Osteocyte (in vitro differentiated cells): ENCODE measurements around the gene TYW3. TPM values are rescaled to one million over a fixed set of nuclear protein-coding genes. Genes with fewer than 3 reads are reported as not detected.

Experiments used
- DNase-seq: peaks from one replicate; pipeline ENCODE4 v3.0.0; 2021; ENCODE audit warnings: mixed read lengths; ENCODE audit not compliant: unreplicated experiment; ENCODE audit errors: extremely low spot score
- H3K27ac Mint-ChIP-seq: one replicate; pipeline ENCODE4 v1.8.0; 2021; ENCODE audit warnings: mild to moderate bottlenecking, mixed read lengths; ENCODE audit not compliant: unreplicated experiment
- H3K27me3 Mint-ChIP-seq: one replicate; pipeline ENCODE4 v1.8.0; 2021; ENCODE audit warnings: mixed read lengths; ENCODE audit not compliant: unreplicated experiment
- H3K36me3 Mint-ChIP-seq: one replicate; pipeline ENCODE4 v1.8.0; 2021; ENCODE audit warnings: mixed read lengths; ENCODE audit not compliant: unreplicated experiment
- H3K4me1 Mint-ChIP-seq: one replicate; pipeline ENCODE4 v1.8.0; 2021; ENCODE audit warnings: mixed read lengths; ENCODE audit not compliant: unreplicated experiment
- H3K4me3 Mint-ChIP-seq: one replicate; pipeline ENCODE4 v1.8.0; 2021; ENCODE audit warnings: mild to moderate bottlenecking, moderate library complexity, mixed read lengths; ENCODE audit not compliant: unreplicated experiment
- H3K9me3 Mint-ChIP-seq: one replicate; pipeline ENCODE4 v1.8.0; 2021; ENCODE audit warnings: mixed read lengths; ENCODE audit not compliant: unreplicated experiment
- CTCF ChIP-seq: fragments of 200-600 bp; sonication (generic); IDR thresholded peaks from 2 replicates; pipeline ENCODE4 v1.5.0; 2021; ENCODE audit warnings: antibody characterized with exemption, mild to moderate bottlenecking, moderate library complexity
- total RNA-seq: library from RNA; stranded (reverse); gene quantifications from 2 replicates; pipeline ENCODE4 v1.2.1, GENCODE V29; 2021

TYW3 gene
- total RNA-seq, 1 donor from 2014 or later = 5.6 TPM

- H3K9me3 Mint-ChIP-seq = no peaks in the 10 kb centered on the region
- peaks cover 7% of the 10 kb centered on the region for H3K4me1 Mint-ChIP-seq
- DNase-seq = no peak
- H3K27ac Mint-ChIP-seq = no peak overlapping the region
- H3K36me3 Mint-ChIP-seq = no peaks in the 10 kb centered on the region
- no peaks in the 10 kb centered on the region for H3K27me3 Mint-ChIP-seq
- no peak overlapping the region for H3K4me3 Mint-ChIP-seq
- TF ChIP-seq CTCF = no peak
Measured at GRCh38 chr1:74715236-74715502, 17.8 kb upstream of the TYW3 start.

GRCh38 chr1:74715806-74716205 is 17.1 kb upstream of the TYW3 start:
- Mint-ChIP-seq H3K27me3 (no peaks in the 10 kb centered on the region), H3K27ac (no peak overlapping the region), H3K36me3 (no peaks in the 10 kb centered on the region), H3K4me1 (peaks cover 7% of the 10 kb centered on the region), H3K4me3 (no peak overlapping the region), H3K9me3 (no peaks in the 10 kb centered on the region)
- DNase-seq = no peak
- TF ChIP-seq CTCF = no peak

- TF ChIP-seq CTCF = no peak
- peaks cover 7% of the 10 kb centered on the region for H3K4me1 Mint-ChIP-seq
- DNase-seq = no peak
- H3K9me3 Mint-ChIP-seq = no peaks in the 10 kb centered on the region
- no peak overlapping the region for H3K27ac Mint-ChIP-seq
- H3K27me3 Mint-ChIP-seq = no peaks in the 10 kb centered on the region
- H3K36me3 Mint-ChIP-seq = no peaks in the 10 kb centered on the region
- no peak overlapping the region for H3K4me3 Mint-ChIP-seq
Measured at GRCh38 chr1:74716822-74717221, 16.1 kb upstream of the TYW3 start.

GRCh38 chr1:74717626-74718025 is 15.3 kb upstream of the TYW3 start:
- DNase-seq = no peak
- Mint-ChIP-seq H3K27ac (no peak overlapping the region), H3K36me3 (no peaks in the 10 kb centered on the region), H3K4me3 (no peak overlapping the region), H3K27me3 (no peaks in the 10 kb centered on the region), H3K9me3 (no peaks in the 10 kb centered on the region), H3K4me1 (peaks cover 7% of the 10 kb centered on the region)
- no peak for TF ChIP-seq CTCF

GRCh38 chr1:74726063-74726462 is 6.9 kb upstream of the TYW3 start:
- no peak overlapping the region for H3K27ac Mint-ChIP-seq
- DNase-seq = no peak
- H3K4me1 Mint-ChIP-seq = no peaks in the 10 kb centered on the region
- no peaks in the 10 kb centered on the region for H3K36me3 Mint-ChIP-seq
- H3K4me3 Mint-ChIP-seq = no peak overlapping the region
- TF ChIP-seq CTCF = no peak
- no peaks in the 10 kb centered on the region for H3K27me3 Mint-ChIP-seq
- H3K9me3 Mint-ChIP-seq = peaks cover 16% of the 10 kb centered on the region
